Left hindlimb (tissue), 1 donor: ENCODE results near the gene NSUN5.
"Not testable (repeated sequence)": the region's sequence is repeated elsewhere in the genome, so short reads cannot be mapped to it uniquely, and the experiment has no call there.

Experiments
- DNase-seq: peaks from one replicate; pipeline ENCODE4 v3.0.0-alpha.2; 2018

NSUN5 gene

GRCh38 chr7:73308665-73309214 lies at the start of gene NSUN5:
TSS of gene NSUN5 (minus strand) at chr7:73308826. CDS start at chr7:73308790, 36 bp downstream.
- DNase-seq = peak; percentile 89

- DNase-seq = no peak
These were observed 47.5 kb upstream of the NSUN5 start for GRCh38 chr7:73356159-73356558.

GRCh38 chr7:73354821-73355220 lies 46.2 kb upstream of the NSUN5 start:
- no peak for DNase-seq

- no peak for DNase-seq
These were observed 45.6 kb upstream of the NSUN5 start for GRCh38 chr7:73354196-73354595.

GRCh38 chr7:73353243-73353642 lies 44.6 kb upstream of the NSUN5 start:
- DNase-seq = no peak

GRCh38 chr7:73352784-73353183 lies 44.2 kb upstream of the NSUN5 start:
- DNase-seq = no peak

- no peak for DNase-seq
These were observed 43.0 kb upstream of the NSUN5 start for GRCh38 chr7:73351447-73352167.

- DNase-seq = no peak
These were observed 41.9 kb upstream of the NSUN5 start for GRCh38 chr7:73350306-73351068.

- DNase-seq = no peak
These were observed 41.1 kb upstream of the NSUN5 start for GRCh38 chr7:73349763-73350162.

- DNase-seq = no peak
These were observed 37.3 kb upstream of the NSUN5 start for GRCh38 chr7:73345951-73346350.

- DNase-seq = no peak
These were observed 36.9 kb upstream of the NSUN5 start for GRCh38 chr7:73345538-73345937.

GRCh38 chr7:73343671-73344380 lies 35.2 kb upstream of the NSUN5 start:
- DNase-seq = no peak

GRCh38 chr7:73342645-73343044 lies 34.0 kb upstream of the NSUN5 start:
- DNase-seq = peak; percentile 60

- no peak for DNase-seq
These were observed 33.3 kb upstream of the NSUN5 start for GRCh38 chr7:73341877-73342276.

- DNase-seq = no peak
These were observed 31.9 kb upstream of the NSUN5 start for GRCh38 chr7:73340514-73340913.

- DNase-seq = no peak
These were observed 29.7 kb upstream of the NSUN5 start for GRCh38 chr7:73338321-73338720.

- no peak for DNase-seq
These were observed 23.8 kb upstream of the NSUN5 start for GRCh38 chr7:73332447-73332846.

- no peak for DNase-seq
These were observed 22.1 kb upstream of the NSUN5 start for GRCh38 chr7:73330772-73331171.

- DNase-seq = no peak
These were observed 21.4 kb upstream of the NSUN5 start for GRCh38 chr7:73329861-73330581.

- no peak for DNase-seq
These were observed 20.1 kb upstream of the NSUN5 start for GRCh38 chr7:73328696-73329095.

GRCh38 chr7:73327922-73328321 lies 19.3 kb upstream of the NSUN5 start, which contains the start of the genes FKBP6 and TRIM50:
TSS of gene FKBP6 (plus strand) at chr7:73328161. CDS start at chr7:73328429, 268 bp downstream.
TSS of gene TRIM50 (minus strand) at chr7:73328082. CDS start at chr7:73324787, 3,295 bp downstream.
- not testable (repeated sequence) for DNase-seq

GRCh38 chr7:73327449-73327848 lies 18.8 kb upstream of the NSUN5 start:
- DNase-seq = not testable (repeated sequence)
